ENCODE data around the gene LRRC34.

The LRRC34 gene

DNA sequence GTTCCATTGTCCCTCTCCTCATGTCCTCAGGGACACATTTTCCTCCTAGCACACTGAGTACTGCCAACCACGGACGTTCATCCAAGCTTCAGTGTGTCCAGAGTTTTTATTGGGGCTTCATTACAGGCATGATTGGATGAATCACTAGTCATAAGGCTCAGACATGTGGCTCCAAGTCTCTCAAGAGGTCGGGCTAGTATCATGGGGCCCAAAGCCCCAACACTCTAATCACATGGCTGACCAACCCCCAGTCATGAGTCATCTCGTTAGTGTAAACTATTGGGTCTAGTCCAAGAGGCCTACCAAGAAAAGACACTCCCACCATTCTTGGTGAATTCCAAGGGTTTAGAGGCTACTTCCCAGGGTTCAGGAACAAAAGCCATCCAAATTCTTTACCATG is 52.2 kb downstream of the LRRC34 start:
- DNase-seq: no peak

GRCh38 chr3:169759256-169759655 is 53.4 kb downstream of the LRRC34 start:
- DNase-seq: no peak

- DNase-seq: no peak
Observed at GRCh38 chr3:169758359-169758994, 54.2 kb downstream of the LRRC34 start.

GRCh38 chr3:169755488-169755887 is 57.2 kb downstream of the LRRC34 start:
- DNase-seq: no peak

DNA sequence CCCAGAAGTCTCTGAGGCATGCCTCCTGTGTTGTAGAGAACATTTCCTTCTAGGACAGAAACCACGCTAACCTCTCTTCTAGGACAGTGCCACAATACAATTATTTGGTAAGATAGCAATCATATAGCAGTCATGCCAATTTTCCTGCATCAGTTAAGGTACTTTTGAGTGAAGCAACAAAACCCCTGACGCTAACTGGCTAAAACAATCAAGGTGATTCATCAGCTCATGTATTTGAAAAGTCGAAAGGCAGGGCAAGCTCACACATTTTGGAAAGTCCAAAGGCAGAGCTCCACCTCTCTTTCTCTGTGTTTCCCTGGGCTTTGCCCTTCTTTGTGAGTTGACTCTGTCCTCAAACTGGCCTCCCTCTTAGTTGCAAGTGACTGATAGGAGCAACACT is 58.0 kb downstream of the LRRC34 start:
- no peak for DNase-seq

GRCh38 chr3:169751875-169752274 is 60.8 kb downstream of the LRRC34 start:
- DNase-seq: no peak

GRCh38 chr3:169750665-169751064 is 62.0 kb downstream of the LRRC34 start:
- DNase-seq: no peak

GRCh38 chr3:169748670-169749069 is 64.0 kb downstream of the LRRC34 start:
- DNase-seq: no peak

DNA sequence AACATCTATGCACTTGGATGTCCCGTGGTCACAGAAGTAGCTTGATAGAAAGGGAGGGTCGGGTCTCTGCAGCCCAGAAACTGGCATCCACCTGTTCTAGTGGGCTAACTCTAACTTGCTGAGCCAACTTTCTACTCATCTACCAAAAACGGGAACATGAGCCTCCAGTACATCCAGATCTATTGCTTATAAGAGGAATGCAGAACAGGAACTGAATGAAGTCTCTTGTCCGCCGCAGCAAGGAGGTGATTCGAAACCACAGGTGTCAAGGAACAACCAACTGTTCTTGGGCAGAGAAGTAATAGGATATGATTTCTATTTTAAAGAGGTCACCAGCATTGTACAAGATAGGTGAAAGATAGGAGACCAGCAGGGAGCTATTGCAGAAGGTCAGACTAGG is 65.8 kb downstream of the LRRC34 start:
- DNase-seq: no peak

DNA sequence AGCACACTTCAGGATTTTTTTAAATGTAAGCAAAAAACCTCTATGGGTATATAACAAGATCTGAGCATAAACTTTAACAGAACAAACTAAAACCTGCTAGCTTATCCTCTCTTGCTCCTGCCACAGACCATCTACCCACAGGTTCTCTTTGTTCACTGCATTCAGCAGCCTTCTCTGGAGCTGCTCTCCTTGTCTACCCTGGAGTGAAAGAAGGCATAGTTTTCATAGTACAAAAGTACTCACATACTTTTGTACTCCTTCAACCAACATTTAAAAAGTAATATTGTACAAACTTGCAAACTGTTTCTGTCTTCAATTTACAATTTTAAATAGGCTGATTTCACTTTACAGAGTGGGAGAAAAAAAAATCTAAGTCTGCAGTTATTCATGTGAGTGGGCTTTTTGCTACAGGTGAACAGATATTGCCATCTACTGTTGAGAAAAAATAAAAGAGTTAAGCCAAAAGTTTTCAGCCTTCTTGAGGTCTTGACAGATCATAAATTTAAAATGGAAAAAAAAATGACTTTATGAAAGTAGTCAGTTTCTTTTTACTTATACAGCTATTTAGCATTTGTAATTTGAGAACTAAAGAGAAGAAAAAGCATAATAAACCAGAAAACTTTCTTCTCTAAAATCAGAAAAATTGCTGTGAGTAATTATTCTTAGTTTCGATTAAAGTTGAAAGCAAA is 68.2 kb downstream of the LRRC34 start:
- no peak for DNase-seq

All from activated CD4-positive, CD25-positive, alpha-beta regulatory T cell treated with anti-CD3 and anti-CD28 coated beads, Interleukin-2, amount 50 U/mL, for 72 hours (primary cell).